Sigmoid colon (tissue), 4 donors: Measurements from ENCODE around the gene LRP1.

Experiments
- CTCF ChIP-seq, 4 experiments: fragments of 450-650 bp in 3 of 4; fragments of 200-600 bp in 1 of 4; IDR thresholded peaks; one replicate each; pipeline ENCODE4 v1.5.1; 2016 to 2019; ENCODE audit warnings: antibody characterized with exemption in 4 of 4, mild to moderate bottlenecking in 3 of 4, moderate library complexity in 2 of 4
- POLR2A ChIP-seq, 2 donors: fragments of 450-650 bp; IDR thresholded peaks; one replicate each; pipeline ENCODE4 v1.6.1; 2016; ENCODE audit warnings: antibody characterized with exemption in 2 of 2, mild to moderate bottlenecking in 2 of 2, moderate library complexity in 2 of 2
- POLR2AphosphoS5 ChIP-seq, 4 donors: sonication (generic); formaldehyde crosslinking; IDR thresholded peaks; one replicate each; pipeline ENCODE4 v1.6.1; 2017; ENCODE audit warnings: antibody characterized with exemption in 4 of 4

DNA sequence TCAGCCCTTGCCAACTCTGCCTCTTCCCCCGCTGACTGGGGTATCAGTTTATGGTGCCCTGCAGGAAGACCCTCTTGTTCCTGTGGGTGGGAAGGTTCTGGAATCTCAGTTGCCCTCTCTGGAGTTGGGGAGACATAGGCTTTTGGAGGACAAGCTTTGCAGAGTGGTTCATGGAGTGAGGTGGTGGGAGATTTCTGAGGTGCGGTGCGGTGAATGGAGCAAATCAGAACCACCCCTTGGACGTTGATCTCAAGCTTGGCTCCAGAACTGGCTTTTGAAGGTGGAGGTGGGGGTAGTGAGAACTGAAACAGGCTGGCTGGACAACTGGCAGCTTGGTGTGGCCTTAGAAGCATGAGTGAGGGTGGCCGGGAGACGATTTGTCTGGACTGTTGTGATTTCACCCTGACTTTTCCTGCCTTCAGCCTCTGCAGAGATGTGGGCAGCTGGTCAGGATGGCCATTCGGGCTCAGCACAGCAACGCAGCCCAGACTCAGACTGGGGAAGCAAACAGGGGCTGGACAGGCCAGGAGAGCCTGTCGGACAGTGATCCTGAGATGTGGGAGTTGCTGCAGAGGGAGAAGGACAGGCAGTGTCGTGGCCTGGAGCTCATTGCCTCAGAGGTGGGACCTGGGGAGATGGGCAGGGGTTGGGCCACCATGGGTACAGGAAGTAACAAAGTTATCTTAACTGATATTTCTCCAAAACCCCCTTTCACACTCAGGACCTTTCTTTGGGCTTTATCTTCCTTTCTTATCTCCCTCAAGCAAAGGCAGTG lies 102.3 kb downstream of the LRP1 start:
- TF ChIP-seq CTCF (IDR thresholded peaks at IDR 0.05) = no peak
- TF ChIP-seq POLR2A (IDR thresholded peaks at IDR 0.05) = peak in 1 of 2 donors; percentile 4
- TF ChIP-seq POLR2AphosphoS5 (IDR thresholded peaks at IDR 0.05) = no peak
